HFFc6 (cell line): Measurements from ENCODE around the gene PPARA. TPM values are rescaled to one million over a fixed set of nuclear protein-coding genes. Genes with fewer than 3 reads are reported as not detected.

Experiments
- DNase-seq: peaks from one replicate; pipeline ENCODE4 v3.0.0-alpha.2; 2018
- H3K27ac Mint-ChIP-seq: 2 replicates; pipeline ENCODE4 v1.8.0; 2020; ENCODE audit warnings: mild to moderate bottlenecking, mixed read lengths
- H3K27me3 Mint-ChIP-seq: 2 replicates; pipeline ENCODE4 v1.8.0; 2021; ENCODE audit warnings: mild to moderate bottlenecking, moderate library complexity, mixed read lengths; ENCODE audit not compliant: insufficient read depth
- H3K36me3 Mint-ChIP-seq: 2 replicates; pipeline ENCODE4 v1.8.0; 2021; ENCODE audit warnings: low read depth, mixed read lengths
- H3K4me1 Mint-ChIP-seq: 2 replicates; pipeline ENCODE4 v1.8.0; 2020; ENCODE audit warnings: low read depth, mixed read lengths
- H3K4me3 Mint-ChIP-seq: 2 replicates; pipeline ENCODE4 v1.8.0; 2020; ENCODE audit warnings: mild to moderate bottlenecking, moderate library complexity, mixed read lengths
- H3K9me3 Mint-ChIP-seq: 2 replicates; pipeline ENCODE4 v1.8.0; 2020; ENCODE audit warnings: mild to moderate bottlenecking, mixed read lengths
- CTCF ChIP-seq: fragments of 200-600 bp; sonication (generic); IDR thresholded peaks from 2 replicates; pipeline ENCODE4 v1.5.0; 2021; ENCODE audit warnings: antibody characterized with exemption, mild to moderate bottlenecking
- total RNA-seq, 6 experiments: library from RNA; stranded (reverse); fragmentation: NEBNext Ultra II Directional; extraction: Animal tissue kit (Norgen Biotek cat#: 25700); gene quantifications; 2 replicates in 1 of 6; 3 replicates in 5 of 6; pipeline ENCODE4 v1.2.3, GENCODE V29; 2021

PPARA gene
- total RNA-seq, 6 experiments from 2014 or later, result 14.1 to 16.0 (median 15.1) TPM

- Mint-ChIP-seq H3K4me3 (no peak overlapping the region; the same call in 1 of the 2 replicates), H3K36me3 (no peaks in the 10 kb centered on the region), H3K27ac (peak overlapping the region; percentile 79), H3K9me3 (peaks cover under 1% of the 10 kb centered on the region; the same call in 1 of the 2 replicates), H3K27me3 (peaks cover 54% of the 10 kb centered on the region), H3K4me1 (peaks cover 19% of the 10 kb centered on the region)
- DNase-seq, result no peak
- no peak; the same call in 1 of the 2 replicates for TF ChIP-seq CTCF
Measured at GRCh38 chr22:46114518-46115387, 35.6 kb upstream of the PPARA start.

DNA sequence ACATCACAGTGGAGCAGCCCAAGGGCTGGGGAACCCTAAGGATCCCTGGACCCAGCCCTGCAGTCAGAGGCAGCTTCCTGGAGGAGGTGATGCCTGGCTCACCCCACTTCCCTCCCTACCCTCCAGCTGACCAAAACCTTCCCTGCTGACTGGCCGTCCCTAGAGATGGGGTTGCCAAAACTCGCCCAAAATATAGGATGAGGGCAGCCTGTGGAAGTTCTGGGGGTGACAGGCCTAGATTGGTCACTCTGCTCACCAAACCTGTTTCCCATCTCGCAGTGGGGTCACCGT, 35.0 kb upstream of the PPARA start:
- peaks cover 60% of the 10 kb centered on the region for H3K27me3 Mint-ChIP-seq
- H3K27ac Mint-ChIP-seq, result peak overlapping the region; percentile 79
- H3K36me3 Mint-ChIP-seq, result no peaks in the 10 kb centered on the region
- peaks cover 6% of the 10 kb centered on the region; the same call in 1 of the 2 replicates for H3K9me3 Mint-ChIP-seq
- no peak for DNase-seq
- H3K4me1 Mint-ChIP-seq, result peaks cover 25% of the 10 kb centered on the region
- no peak for TF ChIP-seq CTCF
- H3K4me3 Mint-ChIP-seq, result no peak overlapping the region

DNA sequence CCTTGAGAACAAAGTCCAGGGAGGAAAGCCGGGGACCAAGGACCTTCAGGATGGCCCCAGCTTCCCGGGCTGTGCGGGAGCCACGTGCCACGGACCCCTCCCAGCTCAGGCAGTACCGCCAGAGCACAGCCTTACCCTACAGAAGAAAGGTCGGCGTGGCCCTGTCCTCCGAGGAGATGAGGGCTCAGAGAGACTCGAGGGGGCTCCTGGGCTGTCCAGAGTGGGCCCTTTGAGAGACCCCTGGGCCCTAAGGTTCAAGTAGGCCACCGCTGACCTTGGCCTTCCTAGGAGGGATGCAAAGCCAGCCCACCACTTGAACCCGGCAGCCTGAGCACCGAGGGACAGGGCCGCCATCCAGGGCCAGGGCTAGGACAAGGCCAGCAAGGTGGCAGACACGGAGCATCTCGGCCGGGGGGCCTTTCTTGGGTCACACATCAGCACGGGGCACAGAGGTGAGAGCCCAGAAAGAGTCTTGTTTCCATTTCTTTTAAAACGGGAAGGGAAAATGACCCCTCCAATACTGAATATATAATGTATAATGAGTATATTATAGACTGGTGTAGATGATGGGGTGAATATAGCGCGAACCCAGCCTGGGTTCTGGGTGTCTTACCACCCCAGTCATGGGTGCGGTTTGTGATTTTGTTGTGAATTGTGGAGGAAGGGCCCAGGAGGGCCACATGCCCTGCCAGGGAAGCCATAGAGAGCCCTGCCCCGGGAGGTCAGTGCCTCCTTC, 34.4 kb upstream of the PPARA start:
- peaks cover 27% of the 10 kb centered on the region for H3K4me1 Mint-ChIP-seq
- no peak for TF ChIP-seq CTCF
- peak overlapping the region; percentile 79 for H3K27ac Mint-ChIP-seq

DNA sequence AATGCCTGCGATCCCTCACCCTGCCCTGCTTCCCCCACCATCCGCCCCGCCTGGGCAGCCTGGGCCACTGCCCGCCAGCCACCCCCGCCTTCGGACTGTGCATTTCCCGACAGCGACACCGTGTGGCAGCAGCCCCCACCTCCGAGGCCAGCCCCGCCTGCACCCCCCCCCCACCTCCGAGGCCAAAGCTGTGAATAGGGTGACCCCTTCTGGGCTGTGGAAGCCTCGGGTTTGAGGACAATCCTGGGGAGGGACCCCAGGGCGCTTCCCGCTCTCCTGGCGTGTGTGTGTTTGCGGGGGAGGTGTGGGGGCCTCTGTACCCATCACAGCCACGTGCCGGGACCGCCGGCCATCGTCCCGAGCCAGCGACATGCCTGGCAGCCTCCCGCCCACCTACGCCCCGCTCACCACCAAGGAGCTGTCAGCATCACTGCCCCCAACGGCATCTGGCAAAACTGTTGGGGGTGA, 33.8 kb upstream of the PPARA start:
- H3K27me3 Mint-ChIP-seq, result peaks cover 69% of the 10 kb centered on the region
- no peaks in the 10 kb centered on the region for H3K36me3 Mint-ChIP-seq
- peaks cover 6% of the 10 kb centered on the region; the same call in 1 of the 2 replicates for H3K9me3 Mint-ChIP-seq
- DNase-seq, result peak; percentile 68
- H3K27ac Mint-ChIP-seq, result peak overlapping the region; percentile 79
- peak overlapping the region; percentile 24; the same call in 1 of the 2 replicates for H3K4me3 Mint-ChIP-seq
- peak; percentile 87 for TF ChIP-seq CTCF
- H3K4me1 Mint-ChIP-seq, result peaks cover 27% of the 10 kb centered on the region

More for the DNA sequence above, 34.4 kb upstream of the PPARA start:
- Mint-ChIP-seq H3K9me3 (peaks cover 6% of the 10 kb centered on the region; the same call in 1 of the 2 replicates), H3K36me3 (no peaks in the 10 kb centered on the region), H3K4me3 (peak overlapping the region; percentile 24; the same call in 1 of the 2 replicates), H3K27me3 (peaks cover 66% of the 10 kb centered on the region)
- DNase-seq, result no peak

DNA sequence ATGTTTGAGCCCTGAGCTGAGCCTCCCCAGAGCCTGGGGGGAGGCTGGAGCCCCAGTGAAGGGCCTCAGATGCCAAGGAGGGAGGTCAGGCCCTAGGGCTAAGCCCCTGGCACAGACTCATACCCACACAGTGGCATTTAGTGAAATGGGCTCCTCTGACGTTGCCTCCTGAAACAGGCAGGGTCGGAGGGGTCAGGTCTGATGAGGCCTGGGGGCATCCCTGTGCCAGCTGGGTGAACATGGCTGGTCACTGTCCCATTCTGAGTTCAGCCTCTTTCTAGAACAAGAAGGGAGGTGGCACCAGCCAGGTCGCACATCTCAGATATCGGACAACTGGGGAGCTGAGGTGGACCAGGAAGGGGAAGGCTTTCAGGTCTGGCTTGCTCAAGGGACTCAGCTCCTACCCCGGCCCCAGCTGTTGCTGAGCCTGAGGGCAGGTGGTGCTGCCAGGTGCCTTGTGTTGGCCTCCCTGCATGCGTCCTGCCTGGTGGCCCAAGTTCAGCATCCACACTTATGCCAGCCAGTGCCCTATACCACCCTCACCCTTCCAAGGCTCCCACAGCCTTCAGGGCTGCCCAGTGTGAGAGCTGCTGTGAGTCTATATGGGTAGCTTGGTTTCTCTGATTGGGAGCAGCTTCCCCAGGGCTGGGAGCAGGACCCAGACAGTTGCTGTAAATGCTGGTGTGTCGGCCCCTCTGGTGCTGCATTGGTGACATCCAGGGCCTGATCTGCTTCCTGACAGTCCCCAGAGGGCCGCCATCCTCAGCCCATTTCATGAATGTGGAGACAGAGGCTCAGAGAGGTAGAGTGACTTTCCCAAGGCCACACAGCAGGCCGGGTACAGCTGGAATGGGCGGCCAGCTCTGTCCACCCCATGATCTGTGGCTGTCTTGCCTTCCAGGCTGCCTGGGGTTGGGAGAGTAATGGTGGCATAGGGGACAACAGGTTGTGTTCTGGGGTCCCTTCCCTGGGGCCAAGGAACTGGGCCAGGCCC, 32.8 kb upstream of the PPARA start:
- Mint-ChIP-seq H3K27ac (peak overlapping the region; percentile 55; the same call in 1 of the 2 replicates), H3K36me3 (no peaks in the 10 kb centered on the region), H3K27me3 (peaks cover 61% of the 10 kb centered on the region), H3K9me3 (peaks cover 6% of the 10 kb centered on the region; the same call in 1 of the 2 replicates), H3K4me1 (peaks cover 27% of the 10 kb centered on the region), H3K4me3 (no peak overlapping the region)
- no peak for DNase-seq
- TF ChIP-seq CTCF, result no peak
